Activated CD8-positive, alpha-beta memory T cell treated with anti-CD3 and anti-CD28 coated beads, Interleukin-2, amount 10 ng/mL, durations not matched to agents 7 days and 5 days (primary cell): ENCODE measurements around the gene IKZF1. TPM values are rescaled to one million over a fixed set of nuclear protein-coding genes. Genes with fewer than 3 reads are reported as not detected.

Experiments used
- ATAC-seq: fragments of 150-1000 bp; cut with Tn5 transposase; one replicate; pipeline ENCODE4 v1.10.0; 2021; ENCODE audit warnings: moderate library complexity
- CTCF ChIA-PET: fragments of 350-600 bp; sonication (Branson Sonifier 250); formaldehyde crosslinking; loops from one replicate; lab custom pipeline; 2021; ENCODE audit warnings: antibody characterized with exemption; lab: Charles Lee
- DNase-seq: peaks from one replicate; pipeline ENCODE4 v3.0.0-alpha.2; 2020
- H3K27ac Mint-ChIP-seq: one replicate; pipeline ENCODE4 v1.8.0; 2021; ENCODE audit warnings: mild to moderate bottlenecking, mixed read lengths
- H3K27me3 Mint-ChIP-seq: one replicate; pipeline ENCODE4 v1.8.0; 2021; ENCODE audit warnings: mixed read lengths
- H3K36me3 Mint-ChIP-seq: one replicate; pipeline ENCODE4 v1.8.0; 2021; ENCODE audit warnings: mild to moderate bottlenecking, mixed read lengths
- H3K4me1 Mint-ChIP-seq: one replicate; pipeline ENCODE4 v1.8.0; 2021; ENCODE audit warnings: mixed read lengths
- H3K4me3 Mint-ChIP-seq: one replicate; pipeline ENCODE4 v1.8.0; 2021; ENCODE audit warnings: mild to moderate bottlenecking, moderate library complexity, mixed read lengths
- H3K9me3 Mint-ChIP-seq: one replicate; pipeline ENCODE4 v1.8.0; 2022; ENCODE audit warnings: low read depth, mixed read lengths
- total RNA-seq, 2 experiments: library from RNA; stranded (reverse); gene quantifications; one replicate each; pipeline ENCODE4 v1.2.3, GENCODE V29; 2021

Gene IKZF1
- total RNA-seq, 2 experiments from 2014 or later = 348 to 374 TPM

- DNase-seq = peak; percentile 69
- peaks cover 87% of the 10 kb centered on the region for H3K4me1 Mint-ChIP-seq
- H3K9me3 Mint-ChIP-seq = no peaks in the 10 kb centered on the region
- H3K27ac Mint-ChIP-seq = peak overlapping the region; percentile 97
- peaks cover 87% of the 10 kb centered on the region for H3K36me3 Mint-ChIP-seq
- CTCF ChIA-PET = interaction anchor here (0.8 to 17.9 kb wide), 12 partner anchors 8 to 112 kb away, joined by 3 to 197 read pairs (median 5); partner anchors contain the start of gene IKZF1
- ATAC-seq = peak; percentile 5
- no peaks in the 10 kb centered on the region for H3K27me3 Mint-ChIP-seq
- H3K4me3 Mint-ChIP-seq = peak overlapping the region; percentile 91
Measured at GRCh38 chr7:50315739-50316671, 11.5 kb downstream of the IKZF1 start.

- Mint-ChIP-seq H3K36me3 (peaks cover 86% of the 10 kb centered on the region), H3K27me3 (no peaks in the 10 kb centered on the region), H3K9me3 (no peaks in the 10 kb centered on the region), H3K4me1 (peaks cover 94% of the 10 kb centered on the region), H3K27ac (peak overlapping the region; percentile 97), H3K4me3 (peak overlapping the region; percentile 91)
- peak; percentile 75 for ATAC-seq
- DNase-seq = peak; percentile 77
- CTCF ChIA-PET = interaction anchor here (0.9 to 17.9 kb wide), 13 partner anchors 9 to 113 kb away, joined by 3 to 197 read pairs (median 4); partner anchors contain the start of gene IKZF1
Measured at GRCh38 chr7:50317221-50317678, 12.7 kb downstream of the IKZF1 start.

GRCh38 chr7:50317697-50318669, 13.5 kb downstream of the IKZF1 start:
- H3K27ac Mint-ChIP-seq = peak overlapping the region; percentile 97
- CTCF ChIA-PET = interaction anchor here (0.9 to 17.9 kb wide), 16 partner anchors 8 to 114 kb away, joined by 3 to 197 read pairs (median 4); partner anchors contain the start of gene IKZF1
- H3K4me3 Mint-ChIP-seq = peak overlapping the region; percentile 91
- peak; percentile 34 for ATAC-seq
- peaks cover 85% of the 10 kb centered on the region for H3K36me3 Mint-ChIP-seq
- no peak for DNase-seq
- no peaks in the 10 kb centered on the region for H3K9me3 Mint-ChIP-seq
- peaks cover 93% of the 10 kb centered on the region for H3K4me1 Mint-ChIP-seq
- H3K27me3 Mint-ChIP-seq = no peaks in the 10 kb centered on the region

- ATAC-seq (no peak), DNase-seq (no peak)
- H3K4me3 Mint-ChIP-seq = peak overlapping the region; percentile 55
- CTCF ChIA-PET = interaction anchor here (0.9 to 17.9 kb wide), 8 partner anchors 9 to 117 kb away, joined by 3 to 197 read pairs (median 5); no protein-coding TSS in a partner anchor
- no peaks in the 10 kb centered on the region for H3K9me3 Mint-ChIP-seq
- H3K27ac Mint-ChIP-seq = peak overlapping the region; percentile 78
- H3K27me3 Mint-ChIP-seq = no peaks in the 10 kb centered on the region
- H3K4me1 Mint-ChIP-seq = peaks cover 84% of the 10 kb centered on the region
- H3K36me3 Mint-ChIP-seq = peaks cover 84% of the 10 kb centered on the region
Measured at GRCh38 chr7:50321487-50322067, 17.1 kb downstream of the IKZF1 start.

- H3K27ac Mint-ChIP-seq = peak overlapping the region; percentile 37
- CTCF ChIA-PET = no interaction called here
- no peak overlapping the region for H3K4me3 Mint-ChIP-seq
- ATAC-seq (no peak), DNase-seq (no peak)
- H3K27me3 Mint-ChIP-seq = no peaks in the 10 kb centered on the region
- H3K4me1 Mint-ChIP-seq = peaks cover 83% of the 10 kb centered on the region
- no peaks in the 10 kb centered on the region for H3K9me3 Mint-ChIP-seq
- H3K36me3 Mint-ChIP-seq = peaks cover 84% of the 10 kb centered on the region
Measured at GRCh38 chr7:50324113-50324512, 19.6 kb downstream of the IKZF1 start.

GRCh38 chr7:50327443-50327842, 22.9 kb downstream of the IKZF1 start:
- Mint-ChIP-seq H3K27ac (peak overlapping the region; percentile 25), H3K27me3 (no peaks in the 10 kb centered on the region), H3K4me3 (no peak overlapping the region), H3K9me3 (no peaks in the 10 kb centered on the region), H3K4me1 (peaks cover 85% of the 10 kb centered on the region), H3K36me3 (peaks cover 82% of the 10 kb centered on the region)
- DNase-seq (no peak), ATAC-seq (no peak)
- CTCF ChIA-PET = interaction anchor here (1.6 to 3.3 kb wide), 4 partner anchors 11 to 40 kb away, joined by 4 to 14 read pairs (median 7); no protein-coding TSS in a partner anchor

- H3K4me1 Mint-ChIP-seq = peaks cover 68% of the 10 kb centered on the region
- peak; percentile 11 for ATAC-seq
- DNase-seq = no peak
- CTCF ChIA-PET = interaction anchor here (1.4 to 2.8 kb wide), 3 partner anchors 9 to 39 kb away, joined by 5 to 21 read pairs (median 6); no protein-coding TSS in a partner anchor
- H3K36me3 Mint-ChIP-seq = peaks cover 64% of the 10 kb centered on the region
- H3K9me3 Mint-ChIP-seq = no peaks in the 10 kb centered on the region
- H3K27ac Mint-ChIP-seq = no peak overlapping the region
- H3K27me3 Mint-ChIP-seq = no peaks in the 10 kb centered on the region
- peak overlapping the region; percentile 46 for H3K4me3 Mint-ChIP-seq
Measured at GRCh38 chr7:50329775-50330174, 25.3 kb downstream of the IKZF1 start.

GRCh38 chr7:50330254-50330653, 25.7 kb downstream of the IKZF1 start:
- H3K9me3 Mint-ChIP-seq = no peaks in the 10 kb centered on the region
- peak overlapping the region; percentile 58 for H3K4me3 Mint-ChIP-seq
- DNase-seq (no peak), ATAC-seq (no peak)
- CTCF ChIA-PET = interaction anchor here (1.3 to 2.8 kb wide), 6 partner anchors 9 to 38 kb away, joined by 3 to 21 read pairs (median 7); no protein-coding TSS in a partner anchor
- H3K27me3 Mint-ChIP-seq = no peaks in the 10 kb centered on the region
- peaks cover 66% of the 10 kb centered on the region for H3K4me1 Mint-ChIP-seq
- H3K36me3 Mint-ChIP-seq = peaks cover 60% of the 10 kb centered on the region
- no peak overlapping the region for H3K27ac Mint-ChIP-seq

- H3K9me3 Mint-ChIP-seq = no peaks in the 10 kb centered on the region
- H3K36me3 Mint-ChIP-seq = peaks cover 56% of the 10 kb centered on the region
- H3K27ac Mint-ChIP-seq = no peak overlapping the region
- peaks cover 66% of the 10 kb centered on the region for H3K4me1 Mint-ChIP-seq
- no peaks in the 10 kb centered on the region for H3K27me3 Mint-ChIP-seq
- DNase-seq (no peak), ATAC-seq (peak; percentile 40)
- H3K4me3 Mint-ChIP-seq = peak overlapping the region; percentile 58
- CTCF ChIA-PET = interaction anchor here (0.8 to 2.8 kb wide), 10 partner anchors 8 to 38 kb away, joined by 3 to 21 read pairs (median 6); no protein-coding TSS in a partner anchor
Measured at GRCh38 chr7:50330696-50331095, 26.2 kb downstream of the IKZF1 start.

GRCh38 chr7:50331564-50332208, 27.2 kb downstream of the IKZF1 start:
- DNase-seq (peak; percentile 71), ATAC-seq (peak; percentile 38)
- no peaks in the 10 kb centered on the region for H3K9me3 Mint-ChIP-seq
- CTCF ChIA-PET = interaction anchor here (0.7 to 2.8 kb wide), 12 partner anchors 11 to 126 kb away, joined by 3 to 21 read pairs (median 5); no protein-coding TSS in a partner anchor
- no peak overlapping the region for H3K27ac Mint-ChIP-seq
- H3K4me1 Mint-ChIP-seq = peaks cover 57% of the 10 kb centered on the region
- H3K4me3 Mint-ChIP-seq = peak overlapping the region; percentile 58
- H3K36me3 Mint-ChIP-seq = peaks cover 54% of the 10 kb centered on the region
- H3K27me3 Mint-ChIP-seq = no peaks in the 10 kb centered on the region

GRCh38 chr7:50332241-50333165, 28.0 kb downstream of the IKZF1 start:
- Mint-ChIP-seq H3K36me3 (peaks cover 56% of the 10 kb centered on the region), H3K9me3 (no peaks in the 10 kb centered on the region)

More at GRCh38 chr7:50332241-50333165, 28.0 kb downstream of the IKZF1 start:
- Mint-ChIP-seq H3K27me3 (no peaks in the 10 kb centered on the region), H3K27ac (no peak overlapping the region), H3K4me1 (peaks cover 51% of the 10 kb centered on the region), H3K4me3 (peak overlapping the region; percentile 58)
- no peak for ATAC-seq
- DNase-seq = no peak
- CTCF ChIA-PET = interaction anchor here (0.7 to 2.5 kb wide), 12 partner anchors 10 to 129 kb away, joined by 3 to 12 read pairs (median 4); no protein-coding TSS in a partner anchor
